Measurements from ENCODE around the gene RBP4.
"Not testable (repeated sequence)": the region's sequence is repeated elsewhere in the genome, so short reads cannot be mapped to it uniquely, and the experiment has no call there.

RBP4 gene

GRCh38 chr10:93565446-93565845 is 35.6 kb downstream of the RBP4 start:
- no peak for DNase-seq

GRCh38 chr10:93560541-93560940 is 40.5 kb downstream of the RBP4 start:
- no peak for DNase-seq

- DNase-seq = no peak
Observed at GRCh38 chr10:93559490-93559889, 41.5 kb downstream of the RBP4 start.

- peak; percentile 18 to 45 for DNase-seq
Observed at GRCh38 chr10:93554760-93555432, 46.1 kb downstream of the RBP4 start.

- DNase-seq = no peak
Observed at GRCh38 chr10:93554316-93554663, 46.7 kb downstream of the RBP4 start.

- no peak for DNase-seq
Observed at GRCh38 chr10:93553482-93554315, 47.3 kb downstream of the RBP4 start.

- no peak for DNase-seq
Observed at GRCh38 chr10:93552780-93553179, 48.3 kb downstream of the RBP4 start.

- no peak for DNase-seq
Observed at GRCh38 chr10:93550606-93551005, 50.4 kb downstream of the RBP4 start.

- no peak for DNase-seq
Observed at GRCh38 chr10:93548376-93549071, 52.5 kb downstream of the RBP4 start.

- no peak for DNase-seq
Observed at GRCh38 chr10:93547522-93547921, 53.5 kb downstream of the RBP4 start.

- DNase-seq = not testable (repeated sequence)
Observed at GRCh38 chr10:93546995-93547394, 54.0 kb downstream of the RBP4 start.

GRCh38 chr10:93542358-93542791 is 58.7 kb downstream of the RBP4 start:
- DNase-seq = no peak
